Esophagus muscularis mucosa (tissue), 4 donors: ENCODE measurements around the gene ST6GAL1. TPM values are rescaled to one million over a fixed set of nuclear protein-coding genes. Genes with fewer than 3 reads are reported as not detected.

Experiments
- DNase-seq: peaks from one replicate; pipeline ENCODE4 v3.0.0-alpha.2; 2017; ENCODE audit errors: extremely low spot score
- H3K27ac ChIP-seq, 4 donors: fragments of 200-600 bp; sonication (generic); replicated peaks in 1 of 4; 1 replicate in 3 of 4; 2 replicates in 1 of 4; pipeline ENCODE4 v1.5.1; 2016 to 2019; ENCODE audit warnings: mild to moderate bottlenecking in 1 of 4
- H3K27me3 ChIP-seq, 4 donors: fragments of 200-600 bp; sonication (generic); one replicate each; pipeline versions ENCODE4 v1.5.1 to v1.6.0; 2016 to 2019
- H3K36me3 ChIP-seq, 4 donors: fragments of 200-600 bp; sonication (generic); one replicate each; pipeline ENCODE4 v1.5.1; 2016 to 2019
- H3K4me1 ChIP-seq, 4 donors: fragments of 200-600 bp; sonication (generic); one replicate each; pipeline ENCODE4 v1.5.1; 2016 to 2019
- H3K4me3 ChIP-seq, 4 donors: fragments of 200-600 bp; sonication (generic); 1 replicate in 2 of 4; 2 replicates in 2 of 4; pipeline ENCODE4 v1.5.1; 2016 to 2019; ENCODE audit warnings: mild to moderate bottlenecking in 4 of 4, moderate library complexity in 1 of 4
- H3K9me3 ChIP-seq, 4 donors: fragments of 200-600 bp; sonication (generic); 1 replicate in 3 of 4; 2 replicates in 1 of 4; pipeline ENCODE4 v1.5.1; 2016 to 2019
- CTCF ChIP-seq, 3 experiments: fragments of 200-600 bp in 2 of 3; fragments of 450-650 bp in 1 of 3; sonication (generic) in 2 of 3; IDR thresholded peaks; one replicate each; pipeline ENCODE4 v1.5.1; 2017 to 2019; ENCODE audit warnings: antibody characterized with exemption in 3 of 3, mild to moderate bottlenecking in 2 of 3, moderate library complexity in 1 of 3
- EP300 ChIP-seq: sonication (generic); formaldehyde crosslinking; IDR thresholded peaks from one replicate; pipeline ENCODE4 v1.6.1; 2017; ENCODE audit warnings: antibody characterized with exemption
- POLR2A ChIP-seq: fragments of 450-650 bp; IDR thresholded peaks from one replicate; pipeline ENCODE4 v1.6.1; 2017; ENCODE audit warnings: antibody characterized with exemption, moderate library complexity, mild to moderate bottlenecking, low read depth
- POLR2AphosphoS5 ChIP-seq, 2 donors: sonication (generic); formaldehyde crosslinking; IDR thresholded peaks; one replicate each; pipeline ENCODE4 v1.6.1; 2017; ENCODE audit warnings: antibody characterized with exemption in 2 of 2
- WGBS: methylation state at CpG from one replicate; pipeline ENCODE4 v1.1.5; 2018; 5-methylcytosine and 5-hydroxymethylcytosine counted together
- intact Hi-C: fragments of 100-400 bp; cut with DNase I; formaldehyde crosslinking; loops from one replicate; pipeline ENCODE4 v1.15.1; 2023
- total RNA-seq, 4 donors: library from RNA; depleted of rRNA; stranded (reverse); fragments of >200 nt; gene quantifications; one replicate each; pipeline versions ENCODE4 v1.1.0 to v1.2.1, GENCODE V29; 2016

Gene ST6GAL1
- total RNA-seq, 4 donors from 2014 or later = 15.4 to 29.6 (median 24.4) TPM

GRCh38 chr3:186917512-186918312 lies 12.6 kb upstream of the ST6GAL1 start:
- H3K4me3 ChIP-seq = no peak overlapping the region
- intact Hi-C loops = no loop called here
- WGBS = 79% methylated on average over 4 of the region's 4 CpGs
- DNase-seq = no peak
- H3K27ac ChIP-seq = no peak overlapping the region
- H3K4me1 ChIP-seq = no peaks in the 10 kb centered on the region
- H3K27me3 ChIP-seq = no peaks in the 10 kb centered on the region
- no peaks in the 10 kb centered on the region for H3K36me3 ChIP-seq
- TF ChIP-seq CTCF (IDR thresholded peaks at IDR 0.05) (no peak), POLR2AphosphoS5 (IDR thresholded peaks at IDR 0.05) (no peak), POLR2A (no peak), EP300 (no peak)
- no peaks in the 10 kb centered on the region for H3K9me3 ChIP-seq

GRCh38 chr3:186920301-186920700 lies 10.0 kb upstream of the ST6GAL1 start:
- intact Hi-C loops = no loop called here
- Histone ChIP-seq H3K4me1 (no peaks in the 10 kb centered on the region), H3K27ac (no peak overlapping the region), H3K27me3 (no peaks in the 10 kb centered on the region), H3K9me3 (no peaks in the 10 kb centered on the region), H3K4me3 (no peak overlapping the region), H3K36me3 (no peaks in the 10 kb centered on the region)
- no peak for DNase-seq
- 91% methylated on average over 4 of the region's 4 CpGs for WGBS
- no peak for TF ChIP-seq CTCF (IDR thresholded peaks at IDR 0.05)

- intact Hi-C loops = no loop called here
- Histone ChIP-seq H3K4me3 (no peak overlapping the region), H3K27ac (no peak overlapping the region), H3K36me3 (no peaks in the 10 kb centered on the region), H3K27me3 (no peaks in the 10 kb centered on the region), H3K4me1 (no peaks in the 10 kb centered on the region), H3K9me3 (no peaks in the 10 kb centered on the region)
- TF ChIP-seq EP300 (no peak), POLR2A (no peak), CTCF (IDR thresholded peaks at IDR 0.05) (no peak), POLR2AphosphoS5 (IDR thresholded peaks at IDR 0.05) (no peak)
- DNase-seq = no peak
- WGBS = 88% methylated on average over 1 of the region's 1 CpG
These were observed 9.5 kb upstream of the ST6GAL1 start for GRCh38 chr3:186920796-186921195.

GRCh38 chr3:186921578-186921977 lies 8.7 kb upstream of the ST6GAL1 start:
- Histone ChIP-seq H3K27me3 (no peaks in the 10 kb centered on the region), H3K27ac (no peak overlapping the region), H3K4me3 (no peak overlapping the region), H3K4me1 (no peaks in the 10 kb centered on the region), H3K36me3 (no peaks in the 10 kb centered on the region), H3K9me3 (no peaks in the 10 kb centered on the region)
- TF ChIP-seq POLR2A = no peak
- no peak for TF ChIP-seq CTCF (IDR thresholded peaks at IDR 0.05)
- TF ChIP-seq POLR2AphosphoS5 (IDR thresholded peaks at IDR 0.05) = no peak
- TF ChIP-seq EP300 = no peak
- DNase-seq = no peak
- WGBS = 91% methylated on average over 2 of the region's 3 CpGs
- intact Hi-C loops = no loop called here

GRCh38 chr3:186922224-186922623 lies 8.1 kb upstream of the ST6GAL1 start:
- no peak for TF ChIP-seq POLR2AphosphoS5 (IDR thresholded peaks at IDR 0.05)
- TF ChIP-seq EP300 = no peak
- no peak for TF ChIP-seq POLR2A
- TF ChIP-seq CTCF (IDR thresholded peaks at IDR 0.05) = no peak
- intact Hi-C loops = no loop called here
- DNase-seq = no peak
- Histone ChIP-seq H3K9me3 (no peaks in the 10 kb centered on the region), H3K27me3 (no peaks in the 10 kb centered on the region), H3K4me1 (no peaks in the 10 kb centered on the region), H3K4me3 (no peak overlapping the region), H3K27ac (no peak overlapping the region), H3K36me3 (no peaks in the 10 kb centered on the region)
- WGBS = 100% methylated on average over 9 of the region's 9 CpGs
